ENCODE data around the gene CKAP2. TPM values are rescaled to one million over a fixed set of nuclear protein-coding genes. Genes with fewer than 3 reads are reported as not detected.
A peak's percentile ranks its signal among the peaks of the same experiment; 100 is the strongest.

The CKAP2 gene
- total RNA-seq, 1 donor from 2014 or later = 1.2 TPM

DNA sequence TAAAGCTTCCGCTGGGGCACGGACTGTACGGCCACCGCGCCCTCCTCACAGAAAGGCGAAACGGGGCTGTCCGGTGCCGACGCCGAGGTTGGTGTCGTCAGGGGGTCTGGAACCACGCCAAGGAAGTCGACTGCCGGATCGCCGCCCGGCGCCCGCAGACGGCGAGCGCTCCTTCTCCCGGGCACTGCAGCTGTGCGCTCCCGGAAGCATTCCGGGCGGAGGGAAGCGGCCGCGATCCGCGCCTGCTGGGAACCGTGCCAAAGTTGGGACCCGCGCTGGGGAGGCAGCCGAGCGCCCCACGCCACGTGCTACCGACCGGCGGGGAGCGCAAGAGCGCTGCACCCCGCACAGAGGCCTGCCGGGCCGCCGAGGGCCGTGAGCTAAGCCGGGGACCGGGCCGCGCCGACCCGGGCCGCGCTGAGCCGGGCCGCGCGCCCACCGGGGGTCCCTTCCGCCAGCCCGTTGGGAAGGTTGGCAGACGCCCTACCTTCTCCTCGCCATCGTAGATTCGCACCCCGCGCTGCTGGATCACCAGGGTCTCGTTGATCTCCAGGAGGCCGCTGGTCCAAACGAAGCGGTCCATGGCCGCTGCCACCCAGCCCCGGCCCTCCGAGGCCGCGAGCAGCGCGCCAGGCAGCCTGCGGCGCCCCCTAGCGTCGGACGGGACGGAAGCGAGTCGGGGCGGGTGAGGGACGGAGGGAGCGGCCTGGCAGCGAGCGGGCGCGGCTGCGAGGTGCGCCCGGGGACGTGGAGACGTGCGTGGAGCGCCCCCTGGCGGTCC lies 5.1 kb upstream of the CKAP2 start, which contains the start of gene VPS36:
TSS of gene VPS36 (minus strand) at position 623 of the 781 bp plus-strand sequence. CDS start at position 583, 40 bp downstream.
- Histone ChIP-seq H3K27me3 (no peaks in the 10 kb centered on the region), H3K4me1 (peaks cover 0 to 5% of the 10 kb centered on the region in 2 donors), H3K4me3 (peak within 1 kb of the TSS; percentile 77 to 88), H3K9me3 (no peaks in the 10 kb centered on the region), H3K27ac (peak within 1 kb of the TSS; percentile 85 to 88), H3K36me3 (no peaks in the 10 kb centered on the region)
- DNase-seq (ENCODE audit: low spot score in 2 of 2) = peak; percentile 66 to 98
- intact Hi-C loops (cut with DNase I) = loop anchor here (2.0 to 10.0 kb wide), 5 partner anchors 155 to 1535 kb away; partner anchors contain the start of genes DHRS12 and INTS6
- TF ChIP-seq, protein P1, sequence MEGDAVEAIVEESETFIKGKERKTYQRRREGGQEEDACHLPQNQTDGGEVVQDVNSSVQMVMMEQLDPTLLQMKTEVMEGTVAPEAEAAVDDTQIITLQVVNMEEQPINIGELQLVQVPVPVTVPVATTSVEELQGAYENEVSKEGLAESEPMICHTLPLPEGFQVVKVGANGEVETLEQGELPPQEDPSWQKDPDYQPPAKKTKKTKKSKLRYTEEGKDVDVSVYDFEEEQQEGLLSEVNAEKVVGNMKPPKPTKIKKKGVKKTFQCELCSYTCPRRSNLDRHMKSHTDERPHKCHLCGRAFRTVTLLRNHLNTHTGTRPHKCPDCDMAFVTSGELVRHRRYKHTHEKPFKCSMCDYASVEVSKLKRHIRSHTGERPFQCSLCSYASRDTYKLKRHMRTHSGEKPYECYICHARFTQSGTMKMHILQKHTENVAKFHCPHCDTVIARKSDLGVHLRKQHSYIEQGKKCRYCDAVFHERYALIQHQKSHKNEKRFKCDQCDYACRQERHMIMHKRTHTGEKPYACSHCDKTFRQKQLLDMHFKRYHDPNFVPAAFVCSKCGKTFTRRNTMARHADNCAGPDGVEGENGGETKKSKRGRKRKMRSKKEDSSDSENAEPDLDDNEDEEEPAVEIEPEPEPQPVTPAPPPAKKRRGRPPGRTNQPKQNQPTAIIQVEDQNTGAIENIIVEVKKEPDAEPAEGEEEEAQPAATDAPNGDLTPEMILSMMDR (IDR thresholded peaks at IDR 0.05) = peak; percentile 97 to 99 (median 98)

DNA sequence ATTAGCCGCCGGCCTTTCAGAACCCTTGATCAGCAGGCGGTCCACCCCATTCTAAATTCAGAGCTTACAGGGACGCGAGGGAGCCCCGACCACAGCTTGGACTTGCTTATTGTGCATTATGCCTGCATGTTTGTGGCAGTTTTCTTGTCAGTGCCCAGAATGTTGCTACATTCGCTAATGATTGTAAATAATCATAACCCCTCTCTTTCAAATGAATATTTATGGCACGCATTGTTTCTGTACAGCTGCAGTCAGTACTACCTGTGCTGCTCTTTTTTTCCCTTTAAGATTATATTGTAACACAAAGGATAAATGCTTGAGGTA lies 4.5 kb upstream of the CKAP2 start:
- H3K27me3 ChIP-seq = no peaks in the 10 kb centered on the region
- H3K4me1 ChIP-seq = peaks cover 0 to 5% of the 10 kb centered on the region in 2 donors
- TF ChIP-seq, protein P1 (IDR thresholded peaks at IDR 0.05) = no peak
- DNase-seq (ENCODE audit: low spot score in 2 of 2) = no peak
- H3K9me3 ChIP-seq = no peaks in the 10 kb centered on the region
- intact Hi-C loops (cut with DNase I) = loop anchor here (2.0 to 10.0 kb wide), 5 partner anchors 154 to 1536 kb away; partner anchors contain the start of genes DHRS12 and INTS6
- no peak overlapping the region for H3K27ac ChIP-seq
- H3K4me3 ChIP-seq = peak overlapping the region; percentile 77 to 88
- no peaks in the 10 kb centered on the region for H3K36me3 ChIP-seq

DNA sequence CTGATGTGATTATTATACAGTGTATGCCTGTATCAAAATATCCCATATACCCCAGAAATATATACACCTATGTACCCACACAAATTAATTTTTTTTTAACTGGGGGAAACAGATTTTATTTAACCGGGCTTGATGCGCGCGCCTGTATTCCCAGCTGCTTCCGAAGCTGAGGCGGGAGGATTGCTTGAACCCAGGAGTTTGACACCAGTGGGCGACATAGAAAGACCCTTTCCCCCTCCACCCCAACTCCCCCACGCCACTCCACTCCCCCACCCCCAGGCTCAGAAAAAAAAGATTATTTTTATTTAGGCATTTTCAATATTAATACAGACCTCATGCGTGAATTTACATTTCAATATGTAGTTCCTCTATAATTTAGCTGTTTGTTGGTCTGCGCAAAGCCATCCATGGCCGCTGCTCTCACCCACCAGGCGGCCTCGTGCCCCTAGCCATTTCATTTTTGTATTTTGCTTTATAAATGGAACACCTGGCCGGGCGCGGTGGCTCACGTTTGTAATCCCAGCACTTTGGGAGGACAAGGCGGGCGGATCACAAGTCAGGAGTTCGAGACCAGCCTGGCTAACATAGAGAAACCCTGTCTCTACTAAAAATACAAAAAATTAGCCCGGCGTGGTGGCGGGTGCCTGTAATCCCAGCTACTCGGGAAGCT lies 4.0 kb upstream of the CKAP2 start:
- DNase-seq (ENCODE audit: low spot score in 2 of 2) = no peak
- no peak overlapping the region for H3K27ac ChIP-seq
- peaks cover 0 to 8% of the 10 kb centered on the region in 2 donors for H3K4me1 ChIP-seq
- no peaks in the 10 kb centered on the region for H3K27me3 ChIP-seq
- peak overlapping the region in 1 of 2 donors; percentile 77 for H3K4me3 ChIP-seq
- TF ChIP-seq, protein P1 (IDR thresholded peaks at IDR 0.05) = no peak
- H3K9me3 ChIP-seq = no peaks in the 10 kb centered on the region
- no peaks in the 10 kb centered on the region for H3K36me3 ChIP-seq
- intact Hi-C loops (cut with DNase I) = loop anchor here (2.0 to 10.0 kb wide), 5 partner anchors 154 to 1536 kb away; partner anchors contain the start of genes DHRS12 and INTS6

DNA sequence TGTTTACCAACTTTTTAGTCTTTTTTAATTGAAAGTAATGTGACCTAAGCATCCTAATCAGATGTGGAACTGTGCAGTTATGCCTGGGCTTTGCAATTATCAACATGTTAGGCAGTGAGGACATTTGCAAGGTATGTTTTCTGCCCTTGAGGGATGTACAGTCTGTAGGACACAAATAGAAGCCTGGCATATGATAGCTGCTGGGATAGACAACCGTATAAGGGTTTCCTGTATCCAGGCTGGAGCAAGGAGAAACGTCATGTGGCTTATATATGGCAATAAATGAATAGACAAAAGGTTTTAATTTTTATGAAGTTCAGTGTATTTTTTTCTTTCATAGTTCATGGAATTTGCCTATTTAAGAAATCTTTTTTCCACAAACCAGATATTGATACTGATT lies 2.8 kb upstream of the CKAP2 start:
- TF ChIP-seq, protein P1 (IDR thresholded peaks at IDR 0.05) = no peak
- Histone ChIP-seq H3K4me1 (peaks cover 0 to 12% of the 10 kb centered on the region in 2 donors), H3K27me3 (no peaks in the 10 kb centered on the region), H3K27ac (no peak overlapping the region), H3K36me3 (no peaks in the 10 kb centered on the region), H3K9me3 (no peaks in the 10 kb centered on the region), H3K4me3 (no peak overlapping the region)
- DNase-seq (ENCODE audit: low spot score in 2 of 2) = no peak
- intact Hi-C loops (cut with DNase I) = loop anchor here (5.0 to 10.0 kb wide), 4 partner anchors 152 to 1538 kb away; partner anchors contain the start of genes DHRS12 and INTS6

DNA sequence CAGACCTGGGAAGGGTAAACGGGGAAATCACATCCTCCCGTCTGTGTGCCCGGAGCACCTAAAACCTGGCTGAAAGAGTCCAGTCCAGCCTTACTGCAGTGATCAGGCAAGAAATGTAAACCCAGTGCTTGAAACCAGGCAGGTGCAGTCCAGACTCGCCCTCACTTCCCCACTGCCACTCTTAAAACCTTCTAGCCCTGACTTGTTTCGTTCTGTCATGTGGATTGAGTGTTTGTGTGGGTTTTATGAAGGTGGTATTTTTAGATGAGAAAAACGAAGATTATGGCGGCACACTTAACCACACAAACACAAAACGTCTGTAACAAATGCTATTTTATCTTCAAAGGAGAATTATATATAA lies 839 bp upstream of the CKAP2 start:
- Histone ChIP-seq H3K9me3 (no peaks in the 10 kb centered on the region), H3K27ac (peak overlapping the region; percentile 75 to 81), H3K4me3 (peak overlapping the region; percentile 82 to 84), H3K36me3 (no peaks in the 10 kb centered on the region), H3K4me1 (peaks cover 0 to 10% of the 10 kb centered on the region in 2 donors), H3K27me3 (no peaks in the 10 kb centered on the region)
- DNase-seq (ENCODE audit: low spot score in 2 of 2) = no peak
- TF ChIP-seq, protein P1 (IDR thresholded peaks at IDR 0.05) = no peak
- intact Hi-C loops (cut with DNase I) = loop anchor here (5.0 to 10.0 kb wide), 4 partner anchors 150 to 1540 kb away; partner anchors contain the start of genes DHRS12 and INTS6

All from ascending aorta (tissue), 2 donors.